HepG2 (cell line): Measurements from ENCODE around the gene NALCN. TPM values are rescaled to one million over a fixed set of nuclear protein-coding genes. Genes with fewer than 3 reads are reported as not detected.

Experiments used
- ATAC-seq: fragments of 200-7000 bp; cut with Tn5 transposase; 3 replicates; pipeline ENCODE4 v1.9.1; 2020; ENCODE audit warnings: mild to moderate bottlenecking, moderate library complexity
- BruUV-seq: library from RNA; stranded (reverse); fragments of 400-500 nt; replicated peaks from 2 replicates; lab custom pipeline; 2021; lab: Mats Ljungman, UMichigan
- CTCF ChIA-PET: fragments of 300-600 bp; formaldehyde crosslinking; extraction: SDS; loops from one replicate; lab custom pipeline; 2021; ENCODE audit warnings: low total read pairs, inconsistent platforms, low intra/inter-chr PET ratio; lab: Yijun Ruan, JAX
- POLR2A ChIA-PET: fragments of 350-600 bp; sonication (Branson Sonifier 250); formaldehyde crosslinking; loops from one replicate; lab custom pipeline; 2020; ENCODE audit warnings: antibody characterized with exemption, inconsistent platforms; lab: Yijun Ruan, JAX
- DNase-seq: peaks from one replicate; pipeline ENCODE4 v3.0.0-alpha.2; 2015; ENCODE audit warnings: low spot score
- FAIRE-seq: peaks from 3 replicates; lab custom pipeline; 2011; peaks lifted over from hg19 to GRCh38; lab: Jason Lieb, UNC
- H2AFZ ChIP-seq: one replicate; pipeline ENCODE4 v1.6.1; 2011; ENCODE audit warnings: low read length, inconsistent platforms
- H3K27ac ChIP-seq: fragments of 300-600 bp; 3 replicates; pipeline ENCODE4 v1.8.0; 2011; ENCODE audit warnings: mixed run types, mild to moderate bottlenecking, mixed read lengths, low read length, inconsistent platforms; ENCODE audit not compliant: insufficient read depth; ENCODE audit errors: extremely low read length
- H3K27me3 ChIP-seq, 2 experiments: fragments of 200-600 bp in 1 of 2; 2 replicates in 1 of 2; 3 replicates in 1 of 2; pipeline versions ENCODE4 v1.6.0 to v1.8.0; 2011; ENCODE audit warnings: low read length in 2 of 2, mild to moderate bottlenecking in 2 of 2, moderate library complexity in 2 of 2, inconsistent platforms in 1 of 2; ENCODE audit not compliant: insufficient read depth in 2 of 2, control insufficient read depth in 1 of 2
- H3K36me3 ChIP-seq, 2 experiments: fragments of 200-600 bp in 1 of 2; replicated peaks in 1 of 2; 2 replicates in 1 of 2; 3 replicates in 1 of 2; pipeline versions ENCODE4 v1.5.1 to v1.8.0; 2011; ENCODE audit warnings: low read length in 2 of 2, inconsistent platforms in 1 of 2; ENCODE audit not compliant: insufficient read depth in 2 of 2, control insufficient read depth in 1 of 2
- H3K4me1 ChIP-seq: 2 replicates; pipeline ENCODE4 v1.5.1; 2012; ENCODE audit warnings: low read length, inconsistent platforms; ENCODE audit not compliant: insufficient read depth
- H3K4me2 ChIP-seq: 2 replicates; pipeline ENCODE4 v1.6.0; 2011; ENCODE audit warnings: low read depth, low read length, inconsistent platforms
- H3K4me3 ChIP-seq, 3 experiments: fragments of 200-600 bp in 1 of 3; sonication (generic), shearing (Covaris generic) in 1 of 3; replicated peaks in 1 of 3; 2 replicates each; pipeline ENCODE4 v1.5.1; 2011 to 2016; ENCODE audit warnings: low read length in 3 of 3, inconsistent platforms in 2 of 3, low read depth in 2 of 3, mild to moderate bottlenecking in 2 of 3, control low read depth in 1 of 3, mixed read lengths in 1 of 3; ENCODE audit not compliant: insufficient read depth in 1 of 3
- H3K79me2 ChIP-seq: one replicate; pipeline ENCODE4 v1.6.1; 2011; ENCODE audit warnings: low read length, inconsistent platforms; ENCODE audit not compliant: insufficient read depth
- H3K9ac ChIP-seq: 2 replicates; pipeline ENCODE4 v1.6.0; 2011; ENCODE audit warnings: mild to moderate bottlenecking, low read depth, low read length, inconsistent platforms; ENCODE audit not compliant: insufficient read depth
- H3K9me3 ChIP-seq: 2 replicates; pipeline ENCODE4 v1.5.1; 2012; ENCODE audit warnings: mild to moderate bottlenecking, low read length
- H4K20me1 ChIP-seq: 2 replicates; pipeline ENCODE4 v1.6.0; 2011; ENCODE audit warnings: inconsistent platforms, mild to moderate bottlenecking, low read length, moderate library complexity; ENCODE audit not compliant: insufficient read depth
- HNRNPL ChIP-seq: fragments of 200-400 bp; formaldehyde crosslinking; IDR thresholded peaks from 2 replicates; pipeline ENCODE4 v1.6.1; 2017; ENCODE audit warnings: mild to moderate bottlenecking, low read depth, low read length
- KDM2A ChIP-seq: sonication (generic); formaldehyde crosslinking; IDR thresholded peaks from 2 replicates; pipeline ENCODE4 v1.4.0; 2020; ENCODE audit warnings: low read depth, missing genetic modification reagents, borderline replicate concordance
- PAX8 ChIP-seq: sonication (generic); formaldehyde crosslinking; IDR thresholded peaks from 2 replicates; pipeline ENCODE4 v1.8.0; 2022; ENCODE audit warnings: mild to moderate bottlenecking, missing genetic modification reagents, borderline replicate concordance
- WGBS: methylation state at CpG from one replicate; pipeline ENCODE4 v1.1.6; 2017; ENCODE audit warnings: low lambda C conversion rate; 5-methylcytosine and 5-hydroxymethylcytosine counted together
- in situ Hi-C: cut with HindIII; loops from 2 replicates; pipeline ENCODE4 v1.10.0; 2017; ENCODE audit warnings: low pct_unique_long_range_greater_than_20kb; ENCODE audit not compliant: extremely low pct_ligation_motif_present
- intact Hi-C: fragments of 100-400 bp; cut with micrococcal nuclease; formaldehyde crosslinking; loops from one replicate; pipeline ENCODE4 v1.10.0; 2022; ENCODE audit not compliant: unreplicated experiment
- polyA plus RNA-seq, 8 experiments: library from polyadenylated mRNA; depleted of rRNA in 3 of 8; stranded (reverse) in 7 of 8; unstranded in 1 of 8; fragments of >200 nt; fragmentation: Illumina TruSeq in 4 of 8; extraction: Trizol in 4 of 8; gene quantifications; 2 replicates each; pipeline versions ENCODE4 v1.2.1 to v1.2.3, GENCODE V29; 2011 to 2016; ENCODE audit warnings: low read depth in 4 of 8, missing spikeins in 1 of 8, mixed read lengths in 1 of 8; ENCODE audit not compliant: insufficient read depth in 1 of 8
- total RNA-seq, 5 experiments: library from RNA; depleted of rRNA; stranded (reverse); fragments of >200 nt; fragmentation: Illumina TruSeq; extraction: Trizol; gene quantifications; 2 replicates each; pipeline ENCODE4 v1.2.3, GENCODE V29; 2016; ENCODE audit warnings: low read depth in 1 of 5
- TF ChIP-seq, protein P1 (sequence below): sonication (generic); formaldehyde crosslinking; IDR thresholded peaks from 2 replicates; pipeline ENCODE4 v1.8.0; 2023; ENCODE audit warnings: mild to moderate bottlenecking, missing genetic modification reagents
- TF ChIP-seq, protein P2 (sequence below): IDR thresholded peaks from 2 replicates; pipeline ENCODE4 v1.6.1; 2016; ENCODE audit warnings: low read depth

NALCN gene
- total and polyA plus RNA-seq, 2 of the 13 experiments (the other 11 are each of a cell fraction or from before 2014, with no cell fraction given): not detected

DNA sequence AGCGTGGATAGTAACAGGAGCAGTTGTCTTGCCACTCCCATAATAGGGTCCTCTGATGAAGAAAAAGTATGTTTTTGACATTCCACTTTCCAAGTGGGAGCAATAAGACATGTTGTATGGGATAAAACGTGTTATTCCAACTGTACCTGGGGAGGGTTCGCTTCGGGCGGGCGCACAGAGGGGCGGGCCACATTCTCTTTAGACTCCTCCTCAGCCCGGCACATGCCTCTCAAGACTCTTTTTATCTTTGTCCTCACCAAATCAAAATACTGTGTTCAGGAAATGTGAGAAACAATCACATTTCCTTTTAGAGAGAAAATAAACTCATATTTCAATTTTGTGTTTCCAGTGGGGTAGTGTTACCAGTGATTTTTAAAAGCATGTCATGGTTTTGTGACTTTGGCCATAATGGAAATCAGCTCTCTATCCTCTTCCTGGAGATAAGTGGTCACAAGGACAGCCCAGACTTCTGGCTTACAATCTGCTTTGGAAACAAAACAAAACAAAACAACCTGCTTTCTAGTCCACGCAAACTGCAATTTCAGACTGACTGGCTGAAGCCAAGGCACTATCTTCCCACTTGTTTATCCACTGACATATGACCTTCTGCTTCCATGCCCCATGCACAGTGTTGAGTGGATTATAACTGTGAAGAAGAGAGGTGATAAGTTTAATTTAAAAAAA is 276.1 kb downstream of the NALCN start:
- H2AFZ ChIP-seq: no peak overlapping the region
- H3K27ac ChIP-seq: no peak overlapping the region

More for the DNA sequence above, 276.1 kb downstream of the NALCN start:
- TF ChIP-seq, protein P1, sequence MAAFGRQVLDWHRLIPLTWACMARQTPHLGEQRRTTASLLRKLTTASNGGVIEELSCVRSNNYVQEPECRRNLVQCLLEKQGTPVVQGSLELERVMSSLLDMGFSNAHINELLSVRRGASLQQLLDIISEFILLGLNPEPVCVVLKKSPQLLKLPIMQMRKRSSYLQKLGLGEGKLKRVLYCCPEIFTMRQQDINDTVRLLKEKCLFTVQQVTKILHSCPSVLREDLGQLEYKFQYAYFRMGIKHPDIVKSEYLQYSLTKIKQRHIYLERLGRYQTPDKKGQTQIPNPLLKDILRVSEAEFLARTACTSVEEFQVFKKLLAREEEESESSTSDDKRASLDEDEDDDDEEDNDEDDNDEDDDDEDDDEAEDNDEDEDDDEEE (CRISPR knock-in tag): no peak
- TF ChIP-seq PAX8 (CRISPR knock-in tag): no peak
- TF ChIP-seq, protein P2, sequence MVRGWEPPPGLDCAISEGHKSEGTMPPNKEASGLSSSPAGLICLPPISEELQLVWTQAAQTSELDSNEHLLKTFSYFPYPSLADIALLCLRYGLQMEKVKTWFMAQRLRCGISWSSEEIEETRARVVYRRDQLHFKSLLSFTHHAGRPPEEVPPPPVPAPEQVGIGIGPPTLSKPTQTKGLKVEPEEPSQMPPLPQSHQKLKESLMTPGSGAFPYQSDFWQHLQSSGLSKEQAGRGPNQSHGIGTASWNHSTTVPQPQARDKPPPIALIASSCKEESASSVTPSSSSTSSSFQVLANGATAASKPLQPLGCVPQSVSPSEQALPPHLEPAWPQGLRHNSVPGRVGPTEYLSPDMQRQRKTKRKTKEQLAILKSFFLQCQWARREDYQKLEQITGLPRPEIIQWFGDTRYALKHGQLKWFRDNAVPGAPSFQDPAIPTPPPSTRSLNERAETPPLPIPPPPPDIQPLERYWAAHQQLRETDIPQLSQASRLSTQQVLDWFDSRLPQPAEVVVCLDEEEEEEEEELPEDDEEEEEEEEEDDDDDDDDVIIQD: no peak
- no peak for TF ChIP-seq KDM2A
- no peak for TF ChIP-seq HNRNPL
- ChIA-PET CTCF (no interaction called here), POLR2A (no interaction called here)
- 18% methylated on average over 9 of the region's 9 CpGs for WGBS
- DNase-seq (no peak), FAIRE-seq (no peak), ATAC-seq (no peak)
- no peak overlapping the region for H3K4me2 ChIP-seq
- intact Hi-C loops: loop anchor here (10.0 kb wide), 1 partner anchor 1415 kb away; no protein-coding TSS in a partner anchor
- BruUV-seq: no TSS peak
- in situ Hi-C loops: loop anchor here (25.0 kb wide), 2 partner anchors 322 to 622 kb away; partner anchors contain the start of gene ITGBL1
- no peaks in the 10 kb centered on the region for H3K79me2 ChIP-seq
- no peak overlapping the region for H3K4me3 ChIP-seq
- H3K4me1 ChIP-seq: no peaks in the 10 kb centered on the region
- H3K36me3 ChIP-seq: no peaks in the 10 kb centered on the region
- H3K27me3 ChIP-seq: no peaks in the 10 kb centered on the region; a peak in 1 of 5 replicates
- H4K20me1 ChIP-seq: no peaks in the 10 kb centered on the region
- H3K9ac ChIP-seq: no peak overlapping the region
- H3K9me3 ChIP-seq: no peaks in the 10 kb centered on the region
